GM21515 (cell line): ENCODE data around the gene FAM118B.
"Not testable (repeated sequence)": the region's sequence is repeated elsewhere in the genome, so short reads cannot be mapped to it uniquely, and the experiment has no call there.

Source experiments
- ATAC-seq: cut with Tn5 transposase; IDR thresholded peaks from one replicate; pipeline ENCODE4 v1.9.1; 2021; ENCODE audit not compliant: unreplicated experiment

FAM118B gene

DNA sequence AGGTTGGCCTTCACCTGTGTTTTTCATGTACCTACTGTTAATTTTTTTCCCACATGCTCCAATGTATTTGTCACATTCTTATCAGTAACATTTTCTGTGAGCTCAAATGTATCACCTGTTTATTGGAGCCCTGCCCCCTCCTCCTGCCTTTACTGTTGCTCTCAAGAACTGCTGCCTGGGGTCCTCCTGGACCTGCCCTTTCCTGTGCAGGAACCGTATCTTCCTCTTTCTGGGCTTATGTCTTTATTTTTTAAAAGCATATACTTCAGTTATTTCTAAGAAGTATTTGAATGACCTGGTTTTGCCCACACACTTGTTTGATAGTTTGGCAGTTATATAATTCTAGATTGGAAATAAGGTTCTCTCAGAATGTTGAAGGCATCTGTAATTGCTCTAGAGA, 5.9 kb downstream of the FAM118B start:
- ATAC-seq: no peak

GRCh38 chr11:126219547-126219946, 8.0 kb downstream of the FAM118B start:
- no peak for ATAC-seq

DNA sequence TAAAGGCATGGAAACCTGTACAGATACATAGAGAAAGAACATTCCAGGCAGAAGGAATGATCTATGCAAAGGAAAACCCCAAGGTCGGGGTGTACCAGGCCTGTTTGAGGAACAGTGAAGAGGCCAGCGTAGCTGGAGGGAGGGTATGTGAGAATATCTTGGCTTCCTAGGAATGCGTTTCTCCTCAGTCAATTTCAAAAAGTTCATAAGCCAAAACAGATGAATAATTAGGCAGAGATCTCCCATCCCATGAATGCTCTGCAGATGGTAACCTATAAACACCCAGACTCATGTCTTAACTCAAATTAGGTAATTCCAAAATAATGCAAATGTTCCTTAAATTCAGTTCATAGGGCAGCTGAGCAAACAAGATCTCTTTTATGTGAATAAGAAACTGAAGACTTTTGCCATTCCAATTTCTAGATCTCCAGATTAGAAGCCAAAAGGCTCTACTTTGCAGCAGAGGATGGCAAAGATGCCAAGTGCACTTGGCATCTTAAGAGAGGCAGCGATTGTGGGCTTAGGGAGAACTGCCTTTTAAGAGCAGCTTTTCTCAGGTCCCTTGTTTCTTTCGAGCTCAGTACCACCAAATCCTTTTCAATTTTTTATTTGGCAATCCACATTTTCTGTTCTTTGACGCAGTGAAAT, 13.2 kb downstream of the FAM118B start:
- ATAC-seq: no peak

GRCh38 chr11:126225295-126225665, 13.7 kb downstream of the FAM118B start:
- ATAC-seq: no peak

- no peak for ATAC-seq
These were observed 14.9 kb downstream of the FAM118B start for GRCh38 chr11:126226334-126227084.

GRCh38 chr11:126229858-126230540, 18.4 kb downstream of the FAM118B start:
- ATAC-seq: no peak

DNA sequence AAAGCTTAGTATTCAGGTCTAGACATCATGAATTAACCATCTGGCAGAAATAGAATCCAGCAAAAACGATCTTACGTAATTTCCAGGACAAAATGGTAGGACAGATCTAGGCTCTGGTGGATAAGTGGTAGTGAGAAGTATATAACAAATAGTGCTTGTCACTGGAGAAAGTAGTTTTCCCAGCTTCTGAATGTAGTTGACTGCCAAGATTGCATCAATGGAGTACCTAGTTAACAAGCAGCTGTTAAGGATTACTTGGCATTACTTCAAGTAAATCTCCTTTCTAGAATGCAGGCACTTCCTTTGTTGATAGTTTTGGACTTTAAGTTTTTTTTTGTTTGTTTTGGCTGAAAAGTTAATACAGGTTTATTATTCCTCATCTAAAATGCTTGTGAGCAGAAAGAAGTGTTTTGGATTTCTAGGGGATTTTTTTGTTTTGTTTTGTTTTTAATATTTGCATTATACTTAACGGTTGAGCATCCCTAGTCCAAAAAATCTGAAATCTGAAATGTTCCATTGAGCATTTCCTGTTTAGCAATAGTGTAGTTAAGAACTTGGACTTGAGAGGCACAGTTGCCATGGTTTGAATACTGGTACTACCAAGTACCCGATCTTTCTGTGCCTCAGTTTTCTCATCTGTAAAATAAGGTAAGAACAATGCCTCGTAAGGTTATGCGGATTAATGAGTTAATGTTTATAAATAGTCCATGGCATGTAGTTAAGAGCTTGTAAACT, 20.3 kb downstream of the FAM118B start:
- no peak for ATAC-seq

DNA sequence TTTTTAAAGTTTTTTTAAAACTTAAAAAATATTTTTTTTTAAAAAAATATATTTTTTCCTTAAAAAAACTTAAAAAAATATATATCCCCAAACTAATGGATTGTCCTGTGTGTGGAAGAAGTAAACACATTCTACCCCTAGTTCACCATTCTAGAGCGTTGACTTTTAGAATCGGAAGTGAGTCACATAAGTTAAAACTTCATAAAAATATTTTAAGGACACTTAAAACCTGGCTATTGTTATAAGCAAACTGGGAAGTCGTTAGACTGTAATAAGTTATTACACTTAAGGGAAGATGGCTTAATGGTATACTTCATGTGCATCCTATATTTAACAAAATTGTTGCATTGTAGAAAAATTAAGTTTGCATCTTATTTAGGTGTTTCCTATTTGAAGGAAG, 21.1 kb downstream of the FAM118B start:
- no peak for ATAC-seq

DNA sequence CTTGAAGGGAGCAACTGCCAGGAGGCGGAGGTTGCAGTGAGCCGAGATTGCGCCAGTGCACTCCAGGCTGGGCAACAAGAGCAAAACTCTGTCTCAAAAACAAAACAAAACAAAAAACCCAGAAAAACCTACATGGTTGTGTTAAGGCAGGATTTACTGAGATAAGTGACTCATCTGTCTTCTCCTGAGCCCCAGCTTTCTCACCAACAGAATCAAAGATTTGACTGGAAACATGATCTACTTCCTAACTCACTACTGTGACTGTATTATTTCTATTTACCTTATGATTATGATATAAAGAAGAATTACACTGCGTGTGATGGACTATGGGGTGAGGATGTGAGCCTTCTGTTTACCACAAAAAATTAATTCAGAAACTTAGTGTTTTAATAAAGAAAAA, 21.8 kb downstream of the FAM118B start:
- no peak for ATAC-seq

GRCh38 chr11:126246636-126247035, 35.1 kb downstream of the FAM118B start:
- no peak for ATAC-seq

DNA sequence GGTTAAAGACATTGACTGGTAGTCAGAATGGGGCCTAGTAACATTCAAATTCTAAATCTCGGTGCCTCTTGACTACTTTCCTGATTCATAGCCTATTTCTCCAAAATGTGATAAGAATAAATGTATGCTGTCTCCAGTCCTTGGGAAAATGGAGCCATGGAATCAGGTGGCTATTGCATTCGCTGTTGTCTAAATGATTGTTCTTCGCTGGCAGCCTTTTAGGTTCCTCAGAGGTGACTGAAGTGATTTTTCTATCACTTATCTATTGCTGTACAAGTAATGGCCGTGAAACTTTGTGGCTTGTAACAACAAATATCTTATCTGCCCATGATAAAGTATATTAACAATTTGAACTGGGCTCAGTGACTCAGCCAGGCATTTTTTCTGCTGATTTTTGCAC, 41.7 kb downstream of the FAM118B start:
- ATAC-seq: no peak

GRCh38 chr11:126254819-126255218, 43.2 kb downstream of the FAM118B start:
- ATAC-seq: no peak

DNA sequence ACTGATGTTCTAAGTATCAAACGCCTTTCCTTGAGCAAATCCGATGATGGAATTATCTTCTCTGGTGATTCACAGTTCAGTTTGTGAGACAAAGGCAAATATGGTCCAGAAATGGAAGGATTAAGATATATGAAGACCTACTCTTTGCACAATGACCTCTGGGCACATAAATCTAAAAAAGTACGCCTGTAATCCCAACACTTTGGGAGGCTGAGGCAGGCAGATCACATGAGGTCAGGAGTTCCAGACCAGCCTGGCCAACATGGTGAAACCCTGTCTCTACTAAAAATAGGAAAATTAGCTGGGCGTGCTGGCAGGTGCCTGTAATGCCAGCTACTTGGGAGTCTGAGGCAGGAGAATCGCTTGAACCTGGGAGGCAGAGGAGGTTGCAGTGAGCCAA, 43.9 kb downstream of the FAM118B start:
- not testable (repeated sequence) for ATAC-seq

- ATAC-seq: no peak
These were observed 44.6 kb downstream of the FAM118B start for GRCh38 chr11:126256216-126256615.

- ATAC-seq: no peak
These were observed 45.6 kb downstream of the FAM118B start for GRCh38 chr11:126257144-126257543.

DNA sequence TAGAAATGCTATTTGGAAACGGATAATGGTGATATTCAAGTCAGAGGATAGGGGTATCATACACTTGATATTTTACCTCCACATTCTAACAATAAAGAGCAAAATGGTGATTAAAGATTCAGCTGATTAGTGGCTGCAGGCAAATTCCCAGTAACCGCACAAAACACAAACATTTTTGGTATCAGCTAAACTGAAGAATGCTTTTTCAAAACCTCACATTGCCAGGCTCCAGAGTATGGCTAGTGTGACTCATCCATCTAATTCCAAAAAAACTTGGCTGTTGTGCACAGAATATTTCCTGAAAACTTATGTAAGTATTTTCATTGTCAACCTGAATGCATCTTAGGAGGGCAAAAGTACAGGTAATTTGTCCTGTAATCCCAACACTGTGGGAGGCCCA, 46.2 kb downstream of the FAM118B start:
- no peak for ATAC-seq

GRCh38 chr11:126262216-126262615, 50.6 kb downstream of the FAM118B start:
- no peak for ATAC-seq

DNA sequence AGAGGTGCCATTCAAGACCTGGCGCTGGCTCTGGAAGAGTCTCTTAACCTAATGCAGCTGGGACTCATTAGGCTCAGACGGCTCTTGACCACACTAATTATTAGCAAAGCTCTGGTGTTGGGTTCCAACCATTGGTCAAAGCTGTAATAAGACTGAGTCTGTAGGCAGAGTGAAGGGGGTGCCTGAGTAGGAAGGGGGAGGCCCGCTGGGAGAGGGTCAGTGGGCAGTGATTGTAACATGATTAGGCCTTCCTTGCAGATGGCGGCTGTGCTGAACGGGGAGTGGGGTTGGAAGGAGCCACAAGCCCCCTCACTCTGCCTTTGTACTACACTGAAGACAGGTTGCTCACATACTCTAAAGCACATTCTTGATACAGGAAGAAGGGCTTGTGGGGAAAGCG, 51.9 kb downstream of the FAM118B start:
- ATAC-seq: no peak

DNA sequence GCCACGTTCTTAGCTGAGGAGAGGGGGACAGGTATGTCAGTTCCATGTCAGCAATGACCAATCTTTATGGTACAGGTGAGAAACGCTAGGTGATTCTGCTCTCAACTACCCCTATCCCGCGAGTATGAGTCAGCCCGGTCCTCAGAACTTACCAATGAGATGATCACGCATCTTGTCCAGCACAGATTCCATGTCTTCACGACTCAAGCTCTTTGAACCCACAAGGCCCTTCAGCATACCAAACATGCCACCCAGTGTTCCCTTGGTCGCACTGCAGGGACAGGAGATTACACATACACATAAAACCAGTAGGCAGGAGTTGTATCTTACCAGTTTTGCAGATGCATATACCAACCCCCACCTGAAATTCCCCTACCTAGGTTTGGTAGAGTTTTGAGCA, 54.2 kb downstream of the FAM118B start:
- ATAC-seq: no peak

GRCh38 chr11:126267650-126268049, 56.1 kb downstream of the FAM118B start:
- no peak for ATAC-seq

GRCh38 chr11:126268361-126268707, 56.8 kb downstream of the FAM118B start:
- ATAC-seq: no peak
